Type B pancreatic cell (in vitro differentiated cells): ENCODE data around the gene SETD1A. TPM values are rescaled to one million over a fixed set of nuclear protein-coding genes. Genes with fewer than 3 reads are reported as not detected.

Experiments used
- DNase-seq: peaks from one replicate; pipeline ENCODE4 v3.0.0; 2021; ENCODE audit warnings: mixed read lengths; ENCODE audit not compliant: unreplicated experiment; ENCODE audit errors: extremely low spot score
- H3K27ac Mint-ChIP-seq: 2 replicates; pipeline ENCODE4 v1.8.0; 2021; ENCODE audit warnings: mild to moderate bottlenecking, mixed read lengths
- H3K27me3 Mint-ChIP-seq: 2 replicates; pipeline ENCODE4 v1.8.0; 2021; ENCODE audit warnings: mixed read lengths
- H3K36me3 Mint-ChIP-seq: 2 replicates; pipeline ENCODE4 v1.8.0; 2021; ENCODE audit warnings: mixed read lengths
- H3K4me1 Mint-ChIP-seq: one replicate; pipeline ENCODE4 v1.8.0; 2021; ENCODE audit warnings: mixed read lengths; ENCODE audit not compliant: unreplicated experiment
- H3K4me3 Mint-ChIP-seq: 2 replicates; pipeline ENCODE4 v1.8.0; 2021; ENCODE audit warnings: mild to moderate bottlenecking, mixed read lengths
- H3K9me3 Mint-ChIP-seq: 2 replicates; pipeline ENCODE4 v1.8.0; 2021; ENCODE audit warnings: mixed read lengths
- CTCF ChIP-seq: fragments of 200-600 bp; sonication (generic); conservative IDR thresholded peaks from 2 replicates; pipeline ENCODE4 v1.5.0; 2021; ENCODE audit warnings: antibody characterized with exemption, mild to moderate bottlenecking
- total RNA-seq: library from RNA; stranded (reverse); gene quantifications from 2 replicates; pipeline ENCODE4 v1.2.1, GENCODE V29; 2021; ENCODE audit warnings: low replicate concordance

The SETD1A gene
- total RNA-seq, 1 donor from 2014 or later = 25.0 TPM

DNA sequence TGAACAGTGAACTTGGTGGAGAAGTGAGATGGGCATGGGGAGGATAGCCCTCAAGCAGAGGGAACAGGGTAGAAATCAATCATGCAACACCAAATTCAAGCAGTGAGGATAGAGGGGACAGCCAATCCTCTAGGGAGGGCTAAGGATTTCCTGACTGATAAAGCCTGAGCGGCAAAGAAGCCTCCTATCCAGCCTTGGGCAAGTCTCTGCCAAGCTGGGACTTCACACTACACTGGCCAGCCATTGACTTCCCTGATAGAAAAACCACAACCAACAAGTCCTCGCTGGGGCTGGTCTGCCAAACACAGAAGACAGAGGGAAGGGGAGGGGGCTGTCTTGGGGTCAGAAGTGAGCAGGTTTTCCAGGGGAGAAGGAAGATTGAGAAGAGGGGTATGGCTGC is 36.7 kb upstream of the SETD1A start:
- H3K4me1 Mint-ChIP-seq = peaks cover 8% of the 10 kb centered on the region
- H3K27ac Mint-ChIP-seq = no peak overlapping the region
- H3K9me3 Mint-ChIP-seq = no peaks in the 10 kb centered on the region
- DNase-seq = no peak
- no peaks in the 10 kb centered on the region for H3K27me3 Mint-ChIP-seq
- TF ChIP-seq CTCF = no peak
- H3K4me3 Mint-ChIP-seq = peak overlapping the region; percentile 58
- no peaks in the 10 kb centered on the region for H3K36me3 Mint-ChIP-seq

DNA sequence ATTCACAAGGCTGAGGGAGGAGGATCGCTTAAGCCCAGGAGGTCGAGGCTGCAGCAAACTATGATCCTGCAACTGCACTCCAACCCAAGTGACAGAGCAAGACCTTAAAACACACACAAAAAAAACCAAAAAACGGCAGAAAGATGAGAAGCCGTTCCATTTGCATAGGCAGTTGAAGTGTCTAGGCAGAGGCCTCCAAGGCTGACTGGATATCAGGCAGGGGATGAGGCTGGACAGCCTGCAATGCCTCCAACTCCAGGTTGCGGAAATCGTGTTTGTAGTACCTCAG is 36.2 kb upstream of the SETD1A start:
- peak overlapping the region; percentile 100 for H3K4me3 Mint-ChIP-seq
- H3K27me3 Mint-ChIP-seq = no peaks in the 10 kb centered on the region
- no peaks in the 10 kb centered on the region for H3K36me3 Mint-ChIP-seq
- peak overlapping the region; percentile 100 for H3K27ac Mint-ChIP-seq
- H3K4me1 Mint-ChIP-seq = peaks cover 13% of the 10 kb centered on the region
- no peak for DNase-seq
- TF ChIP-seq CTCF = no peak
- no peaks in the 10 kb centered on the region for H3K9me3 Mint-ChIP-seq

DNA sequence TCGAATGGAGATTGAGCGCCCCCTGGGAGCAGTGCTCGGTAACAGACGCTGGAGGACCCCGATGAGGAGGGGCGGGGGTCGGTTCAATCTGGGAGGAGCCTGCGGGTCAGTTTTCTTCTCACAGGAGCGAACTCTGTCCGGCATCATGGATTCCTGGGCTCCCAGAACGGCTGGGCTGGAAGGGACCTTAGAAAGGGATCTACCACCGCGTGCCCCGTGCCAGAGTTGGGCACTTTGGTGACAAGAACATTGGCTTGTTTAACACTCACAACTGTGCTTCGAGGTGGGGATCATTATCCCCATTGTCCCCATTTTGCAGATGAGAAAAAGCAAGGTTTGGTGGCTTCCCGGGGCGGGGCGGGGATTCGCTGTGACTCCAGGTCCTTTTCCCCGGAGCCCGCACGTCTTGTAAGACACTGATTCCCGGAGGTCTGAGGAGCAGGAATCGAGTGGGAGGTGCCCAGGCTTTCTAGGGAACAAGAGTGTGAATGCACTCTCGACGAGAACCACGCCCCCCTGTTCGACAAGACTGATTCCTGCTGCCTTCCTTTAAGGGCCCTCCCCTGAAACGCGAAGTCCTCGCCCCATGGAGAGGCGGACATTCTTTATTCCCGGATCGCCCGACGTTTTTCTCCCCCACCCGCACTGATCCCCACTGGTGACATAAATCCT is 35.7 kb upstream of the SETD1A start:
- peaks cover 18% of the 10 kb centered on the region for H3K4me1 Mint-ChIP-seq
- H3K36me3 Mint-ChIP-seq = no peaks in the 10 kb centered on the region
- peak; percentile 98 for DNase-seq
- TF ChIP-seq CTCF = peak; percentile 95
- H3K9me3 Mint-ChIP-seq = no peaks in the 10 kb centered on the region
- H3K27me3 Mint-ChIP-seq = no peaks in the 10 kb centered on the region
- peak overlapping the region; percentile 100 for H3K27ac Mint-ChIP-seq
- H3K4me3 Mint-ChIP-seq = peak overlapping the region; percentile 100

- Mint-ChIP-seq H3K27me3 (no peaks in the 10 kb centered on the region), H3K36me3 (no peaks in the 10 kb centered on the region), H3K4me1 (peaks cover 20% of the 10 kb centered on the region), H3K27ac (peak overlapping the region; percentile 100), H3K4me3 (peak overlapping the region; percentile 100), H3K9me3 (no peaks in the 10 kb centered on the region)
- TF ChIP-seq CTCF = no peak
- peak; percentile 100 for DNase-seq
These were observed 35.1 kb upstream of the SETD1A start for GRCh38 chr16:30922420-30922959.

- DNase-seq = peak; percentile 97
- no peaks in the 10 kb centered on the region for H3K9me3 Mint-ChIP-seq
- peak overlapping the region; percentile 100 for H3K4me3 Mint-ChIP-seq
- no peaks in the 10 kb centered on the region for H3K36me3 Mint-ChIP-seq
- peak overlapping the region; percentile 100 for H3K27ac Mint-ChIP-seq
- H3K27me3 Mint-ChIP-seq = no peaks in the 10 kb centered on the region
- H3K4me1 Mint-ChIP-seq = peaks cover 20% of the 10 kb centered on the region
- no peak for TF ChIP-seq CTCF
These were observed 34.5 kb upstream of the SETD1A start for GRCh38 chr16:30922960-30923535.
